ENCODE data around the gene CAMSAP2. TPM values are rescaled to one million over a fixed set of nuclear protein-coding genes. Genes with fewer than 3 reads are reported as not detected.

CAMSAP2 gene
- total RNA-seq, 1 experiment from 2014 or later, result 25.0 TPM

DNA sequence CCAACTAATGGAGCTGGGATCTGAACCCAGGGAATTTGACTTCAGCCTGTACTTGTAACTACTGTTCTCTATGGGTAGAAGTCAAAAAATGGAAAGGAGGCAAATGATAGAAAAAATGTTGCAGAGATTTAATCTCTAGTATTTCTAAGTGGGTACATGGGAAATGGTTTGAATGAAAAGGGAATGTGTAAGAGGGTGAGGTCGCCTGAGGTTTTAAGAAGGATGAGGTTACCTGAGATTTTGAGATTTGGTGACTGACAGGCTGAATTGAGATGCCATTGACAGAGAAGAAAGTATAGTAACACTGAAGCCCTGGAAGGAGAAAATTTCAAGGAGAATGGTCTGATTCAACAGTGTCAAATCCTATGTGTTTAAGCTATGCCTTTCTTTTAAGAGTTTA lies 5.5 kb downstream of the CAMSAP2 start:
- CTCF ChIA-PET, result no interaction called here
- H3K9ac ChIP-seq (ENCODE audit: low read length), result no peak overlapping the region

DNA sequence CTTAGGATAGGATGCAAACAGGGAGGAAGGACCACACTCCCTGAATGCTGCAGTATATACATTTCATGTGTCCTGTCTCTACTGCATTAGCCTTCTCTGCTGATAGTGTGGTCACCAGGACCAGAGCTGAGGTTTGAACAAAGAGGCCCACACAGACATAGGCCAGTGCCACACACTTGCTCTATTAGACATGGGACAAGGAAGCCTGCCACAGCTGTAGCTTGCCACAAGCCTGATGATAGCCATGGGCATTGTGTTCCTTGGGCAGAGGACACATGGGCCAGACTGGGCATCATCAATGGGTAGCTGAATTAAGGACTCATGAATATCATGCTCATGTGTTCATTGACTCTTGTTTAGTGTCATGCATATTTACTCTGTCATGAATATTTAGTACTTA lies 10.4 kb downstream of the CAMSAP2 start:
- no peaks in the 10 kb centered on the region for H3K36me3 ChIP-seq (ENCODE audit: control insufficient read depth in 1 of 2, insufficient read depth in 2 of 2, low read length in 2 of 2)
- H3K4me2 ChIP-seq (ENCODE audit: low read length), result no peak overlapping the region
- no peaks in the 10 kb centered on the region for H3K9me3 ChIP-seq (ENCODE audit: control insufficient read depth in 1 of 2, insufficient read depth in 1 of 2, low read depth in 1 of 2, low read length in 2 of 2)
- intact Hi-C loops (cut with micrococcal nuclease), result no loop called here
- CTCF ChIA-PET, result no interaction called here
- H3K27me3 ChIP-seq (ENCODE audit: insufficient read depth, low read length), result no peaks in the 10 kb centered on the region
- H3K9me2 ChIP-seq (ENCODE audit: insufficient read depth), result no peaks in the 10 kb centered on the region
- RAD21 ChIA-PET (ENCODE audit: low non-redundant PET in 1 of 2, low total read pairs in 2 of 2, uncharacterized antibody in 2 of 2, unreplicated experiment in 2 of 2), result no interaction called here
- H3K79me2 ChIP-seq (ENCODE audit: insufficient read depth, low read length), result peaks cover 84% of the 10 kb centered on the region
- no TSS peak for BruUV-seq (replicated peaks)
- no peak overlapping the region for H2AFZ ChIP-seq (ENCODE audit: low read depth, low read length, poor library complexity, severe bottlenecking)
- no peak overlapping the region for H3K27ac ChIP-seq (ENCODE audit: low read depth, low read length)
- H4K20me1 ChIP-seq (ENCODE audit: insufficient read depth), result no peaks in the 10 kb centered on the region
- POLR2A ChIA-PET, result interaction anchor here (0.9 kb wide), 1 partner anchor 79 kb away, joined by 3 read pairs; the partner anchor contains the start of gene DDX59
- peaks cover 13 to 30% of the 10 kb centered on the region in 2 experiments for H3K4me1 ChIP-seq (ENCODE audit: control insufficient read depth in 1 of 2, insufficient read depth in 2 of 2, low read length in 2 of 2)
- DNase-seq (ENCODE audit: low read depth, low spot score) (no peak), ATAC-seq (no peak)
- no peak overlapping the region for H3K9ac ChIP-seq (ENCODE audit: low read length)
- TF ChIP-seq JUND (IDR thresholded peaks at IDR 0.05) (no peak), ELF1 (IDR thresholded peaks at IDR 0.05; ENCODE audit: borderline replicate concordance, low read depth) (no peak), ZFX (IDR thresholded peaks at IDR 0.05) (no peak), EGR1 (IDR thresholded peaks at IDR 0.05; ENCODE audit: low read depth) (no peak)
- TF ChIP-seq, protein P1, sequence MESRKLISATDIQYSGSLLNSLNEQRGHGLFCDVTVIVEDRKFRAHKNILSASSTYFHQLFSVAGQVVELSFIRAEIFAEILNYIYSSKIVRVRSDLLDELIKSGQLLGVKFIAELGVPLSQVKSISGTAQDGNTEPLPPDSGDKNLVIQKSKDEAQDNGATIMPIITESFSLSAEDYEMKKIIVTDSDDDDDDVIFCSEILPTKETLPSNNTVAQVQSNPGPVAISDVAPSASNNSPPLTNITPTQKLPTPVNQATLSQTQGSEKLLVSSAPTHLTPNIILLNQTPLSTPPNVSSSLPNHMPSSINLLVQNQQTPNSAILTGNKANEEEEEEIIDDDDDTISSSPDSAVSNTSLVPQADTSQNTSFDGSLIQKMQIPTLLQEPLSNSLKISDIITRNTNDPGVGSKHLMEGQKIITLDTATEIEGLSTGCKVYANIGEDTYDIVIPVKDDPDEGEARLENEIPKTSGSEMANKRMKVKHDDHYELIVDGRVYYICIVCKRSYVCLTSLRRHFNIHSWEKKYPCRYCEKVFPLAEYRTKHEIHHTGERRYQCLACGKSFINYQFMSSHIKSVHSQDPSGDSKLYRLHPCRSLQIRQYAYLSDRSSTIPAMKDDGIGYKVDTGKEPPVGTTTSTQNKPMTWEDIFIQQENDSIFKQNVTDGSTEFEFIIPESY (IDR thresholded peaks at IDR 0.05; ENCODE audit: extremely low read depth, insufficient replicate concordance, low read length), result no peak
- H3K4me3 ChIP-seq (replicated peaks in 1 of 2; ENCODE audit: low read depth in 1 of 2, low read length in 2 of 2), result no peak overlapping the region

More for the DNA sequence above, 5.5 kb downstream of the CAMSAP2 start:
- DNase-seq (ENCODE audit: low read depth, low spot score) (no peak), ATAC-seq (no peak)
- TF ChIP-seq SP1 (IDR thresholded peaks at IDR 0.05; ENCODE audit: low read depth) (no peak), SIN3A (IDR thresholded peaks at IDR 0.05; ENCODE audit: low read depth) (no peak), ZFX (IDR thresholded peaks at IDR 0.05) (no peak), JUND (IDR thresholded peaks at IDR 0.05) (no peak), POLR2AphosphoS5 (IDR thresholded peaks at IDR 0.05; ENCODE audit: low read depth, low read length) (no peak), EGR1 (IDR thresholded peaks at IDR 0.05; ENCODE audit: low read depth) (no peak), CBX3 (IDR thresholded peaks at IDR 0.05; ENCODE audit: low read depth) (no peak)
- no peaks in the 10 kb centered on the region for H3K27me3 ChIP-seq (ENCODE audit: insufficient read depth, low read length)
- no TSS peak for BruUV-seq (replicated peaks)
- H3K9me2 ChIP-seq (ENCODE audit: insufficient read depth), result no peaks in the 10 kb centered on the region
- intact Hi-C loops (cut with micrococcal nuclease), result no loop called here
- no peaks in the 10 kb centered on the region; the same call in 1 of the 2 replicates for H4K20me1 ChIP-seq (ENCODE audit: insufficient read depth)
- H2AFZ ChIP-seq (ENCODE audit: low read depth, low read length, poor library complexity, severe bottlenecking), result no peak overlapping the region
- H3K9me3 ChIP-seq (ENCODE audit: control insufficient read depth in 1 of 2, insufficient read depth in 1 of 2, low read depth in 1 of 2, low read length in 2 of 2), result no peaks in the 10 kb centered on the region
- H3K27ac ChIP-seq (ENCODE audit: low read depth, low read length), result no peak overlapping the region
- no peak overlapping the region for H3K4me2 ChIP-seq (ENCODE audit: low read length)
- H3K4me3 ChIP-seq (replicated peaks in 1 of 2; ENCODE audit: low read depth in 1 of 2, low read length in 2 of 2), result no peak overlapping the region
- peaks cover 88% of the 10 kb centered on the region for H3K79me2 ChIP-seq (ENCODE audit: insufficient read depth, low read length)
- POLR2A ChIA-PET, result no interaction called here
- RAD21 ChIA-PET (ENCODE audit: low non-redundant PET in 1 of 2, low total read pairs in 2 of 2, uncharacterized antibody in 2 of 2, unreplicated experiment in 2 of 2), result no interaction called here
- H3K4me1 ChIP-seq (ENCODE audit: control insufficient read depth in 1 of 2, insufficient read depth in 2 of 2, low read length in 2 of 2), result peaks cover 8 to 23% of the 10 kb centered on the region in 2 experiments; a peak in 3 of 4 replicates
- H3K36me3 ChIP-seq (ENCODE audit: control insufficient read depth in 1 of 2, insufficient read depth in 2 of 2, low read length in 2 of 2), result no peaks in the 10 kb centered on the region
